H1 (cell line): ENCODE results near the gene WFDC1. TPM values are rescaled to one million over a fixed set of nuclear protein-coding genes. Genes with fewer than 3 reads are reported as not detected.

Experiments
- CTCF ChIA-PET: fragments of 300-600 bp; sonication (Branson Sonifier 250); formaldehyde crosslinking; loops from one replicate; lab custom pipeline; 2021; ENCODE audit not compliant: partially characterized antibody; lab: Charles Lee
- POLR2A ChIA-PET: fragments of 300-600 bp; sonication (Branson Sonifier 250); formaldehyde crosslinking; loops from one replicate; lab custom pipeline; 2021; ENCODE audit warnings: inconsistent platforms; ENCODE audit not compliant: partially characterized antibody; lab: Charles Lee
- DNase-seq, 2 experiments: peaks; one replicate each; pipeline versions ENCODE4 v3.0.0 to v3.0.0-alpha.2; 2010 to 2022; ENCODE audit warnings: low spot score in 2 of 2, low read depth in 1 of 2, mixed read lengths in 1 of 2
- FAIRE-seq: peaks from 2 replicates; lab custom pipeline; 2011; peaks lifted over from hg19 to GRCh38; lab: Jason Lieb, UNC
- H2AFZ ChIP-seq: 2 replicates; pipeline ENCODE4 v1.8.1; 2012; ENCODE audit warnings: low read length, inconsistent platforms
- H2AK5ac ChIP-seq: 2 replicates; pipeline ENCODE4 v1.6.1; 2013; ENCODE audit warnings: low read depth, low read length
- H2BK120ac ChIP-seq: replicated peaks from 2 replicates; pipeline ENCODE3; 2013; ENCODE audit warnings: low read depth, low read length, inconsistent platforms
- H2BK12ac ChIP-seq: 2 replicates; pipeline ENCODE4 v1.6.1; 2013; ENCODE audit warnings: low read depth, low read length
- H2BK15ac ChIP-seq: 2 replicates; pipeline ENCODE4 v1.6.1; 2013; ENCODE audit warnings: low read length
- H2BK20ac ChIP-seq: 2 replicates; pipeline ENCODE4 v1.6.1; 2013; ENCODE audit warnings: low read length
- H2BK5ac ChIP-seq: 2 replicates; pipeline ENCODE4 v1.6.1; 2013; ENCODE audit warnings: low read depth, low read length
- H3K14ac ChIP-seq: 2 replicates; pipeline ENCODE4 v1.6.1; 2013; ENCODE audit warnings: inconsistent platforms; ENCODE audit not compliant: insufficient read length
- H3K18ac ChIP-seq: 2 replicates; pipeline ENCODE4 v1.6.1; 2013; ENCODE audit warnings: low read length; ENCODE audit errors: extremely low read depth
- H3K23ac ChIP-seq: 2 replicates; pipeline ENCODE4 v1.6.1; 2013; ENCODE audit warnings: inconsistent platforms; ENCODE audit not compliant: insufficient read length
- H3K23me2 ChIP-seq: 2 replicates; pipeline ENCODE4 v1.6.1; 2013; ENCODE audit warnings: low read depth, low read length
- H3K27ac ChIP-seq: 2 replicates; pipeline ENCODE4 v1.6.1; 2011; ENCODE audit warnings: low read depth, low read length, inconsistent platforms
- H3K27me3 ChIP-seq, 4 experiments: replicated peaks in 1 of 4; 1 replicate in 1 of 4; 2 replicates in 3 of 4; pipeline versions ENCODE4 v1.6.1 to v1.8.1; 2011 to 2013; ENCODE audit warnings: low read length in 3 of 4, mild to moderate bottlenecking in 3 of 4, inconsistent platforms in 2 of 4, mixed read lengths in 2 of 4, moderate library complexity in 1 of 4; ENCODE audit not compliant: control insufficient read depth in 3 of 4, insufficient read depth in 3 of 4; ENCODE audit errors: extremely low read depth in 1 of 4
- H3K36me3 ChIP-seq, 4 experiments: 2 replicates each; pipeline versions ENCODE4 v1.6.1 to v1.8.1; 2011 to 2013; ENCODE audit warnings: mild to moderate bottlenecking in 4 of 4, low read length in 3 of 4, moderate library complexity in 2 of 4, control low read depth in 1 of 4, inconsistent platforms in 1 of 4; ENCODE audit not compliant: insufficient read depth in 4 of 4, control insufficient read depth in 2 of 4
- H3K4ac ChIP-seq: replicated peaks from 2 replicates; pipeline ENCODE3; 2013; ENCODE audit warnings: low read length, low read depth, mixed read lengths, inconsistent platforms; ENCODE audit not compliant: insufficient read length
- H3K4me1 ChIP-seq, 4 experiments: replicated peaks in 1 of 4; 1 replicate in 1 of 4; 2 replicates in 3 of 4; pipeline versions ENCODE4 v1.6.1 to v1.8.1; 2011 to 2013; ENCODE audit warnings: low read length in 3 of 4, inconsistent platforms in 2 of 4, mixed read lengths in 1 of 4; ENCODE audit not compliant: insufficient read depth in 4 of 4, control insufficient read depth in 3 of 4
- H3K4me2 ChIP-seq, 2 experiments: 2 replicates each; pipeline versions ENCODE4 v1.6.1 to v1.8.1; 2011 to 2013; ENCODE audit warnings: low read depth in 2 of 2, low read length in 2 of 2, control low read depth in 1 of 2, inconsistent platforms in 1 of 2, mild to moderate bottlenecking in 1 of 2; ENCODE audit not compliant: insufficient read depth in 1 of 2
- H3K4me3 ChIP-seq, 4 experiments: fragments of 200-600, 300-600 bp in 1 of 4; sonication (generic), shearing (Covaris generic), sonication (Bioruptor Twin) in 1 of 4; 2 replicates each; pipeline versions ENCODE4 v1.5.1 to v1.8.1; 2011 to 2016; ENCODE audit warnings: low read length in 4 of 4, low read depth in 3 of 4, control low read depth in 2 of 4, inconsistent platforms in 2 of 4, mild to moderate bottlenecking in 2 of 4, mixed read lengths in 1 of 4, moderate library complexity in 1 of 4; ENCODE audit not compliant: insufficient read depth in 2 of 4; ENCODE audit errors: extremely low read depth in 1 of 4
- H3K56ac ChIP-seq: replicated peaks from 2 replicates; pipeline ENCODE3; 2013; ENCODE audit warnings: low read depth, mild to moderate bottlenecking, mixed read lengths, low read length, inconsistent platforms; ENCODE audit not compliant: insufficient read length
- H3K79me1 ChIP-seq: 2 replicates; pipeline ENCODE4 v1.6.1; 2013; ENCODE audit warnings: low read depth, low read length, control low read depth
- H3K79me2 ChIP-seq, 2 experiments: 2 replicates each; pipeline versions ENCODE4 v1.6.1 to v1.8.1; 2012 to 2013; ENCODE audit warnings: low read length in 2 of 2, mild to moderate bottlenecking in 2 of 2, inconsistent platforms in 1 of 2; ENCODE audit not compliant: insufficient read depth in 2 of 2, control insufficient read depth in 1 of 2
- H3K9ac ChIP-seq, 4 experiments: replicated peaks in 1 of 4; 1 replicate in 1 of 4; 2 replicates in 3 of 4; pipeline versions ENCODE4 v1.6.1 to v1.8.1; 2011 to 2013; ENCODE audit warnings: low read depth in 3 of 4, low read length in 3 of 4, control low read depth in 2 of 4, mild to moderate bottlenecking in 2 of 4, moderate library complexity in 2 of 4, inconsistent platforms in 1 of 4; ENCODE audit errors: extremely low read depth in 1 of 4
- H3K9me3 ChIP-seq, 2 experiments: 2 replicates each; pipeline versions ENCODE4 v1.6.1 to v1.8.1; 2012 to 2013; ENCODE audit warnings: mild to moderate bottlenecking in 2 of 2, moderate library complexity in 2 of 2, control low read depth in 1 of 2, inconsistent platforms in 1 of 2, low read depth in 1 of 2, low read length in 1 of 2, mixed read lengths in 1 of 2; ENCODE audit not compliant: insufficient read depth in 2 of 2
- H4K20me1 ChIP-seq, 2 experiments: replicated peaks in 1 of 2; 2 replicates each; pipeline versions ENCODE3 to v1.8.1; 2011 to 2013; ENCODE audit warnings: inconsistent platforms in 2 of 2, low read length in 2 of 2, mild to moderate bottlenecking in 1 of 2; ENCODE audit not compliant: insufficient read depth in 2 of 2, control insufficient read depth in 1 of 2
- H4K5ac ChIP-seq: 2 replicates; pipeline ENCODE4 v1.6.1; 2013; ENCODE audit warnings: low read length, low read depth, mixed read lengths, inconsistent platforms; ENCODE audit not compliant: insufficient read length
- H4K8ac ChIP-seq: 2 replicates; pipeline ENCODE4 v1.8.0; 2013; ENCODE audit warnings: mild to moderate bottlenecking, moderate library complexity, low read length, inconsistent platforms; ENCODE audit not compliant: insufficient read depth; ENCODE audit errors: extremely low read depth
- H4K91ac ChIP-seq: replicated peaks from 2 replicates; pipeline ENCODE3; 2013; ENCODE audit warnings: low read length, mixed read lengths, inconsistent platforms; ENCODE audit not compliant: insufficient read length
- HDAC6 ChIP-seq: IDR thresholded peaks from one replicate; pipeline ENCODE4 v1.7.1; 2012; ENCODE audit warnings: low read depth, mild to moderate bottlenecking, inconsistent platforms, low read length, moderate library complexity
- KDM1A ChIP-seq: fragments of 200-600, 300-600 bp; sonication (generic); IDR thresholded peaks from 2 replicates; pipeline ENCODE4 v1.7.1; 2016; ENCODE audit warnings: mild to moderate bottlenecking, low read length, borderline replicate concordance
- ZNF274 ChIP-seq: IDR thresholded peaks from 2 replicates; pipeline ENCODE4 v1.7.0; 2012; ENCODE audit warnings: low read length, borderline replicate concordance; ENCODE audit errors: extremely low read depth
- WGBS, 2 experiments: shearing (Covaris generic) in 1 of 2; methylation state at CpG; one replicate each; pipeline versions ENCODE4 v1.1.6 to v1.1.7; 2013 to 2015; ENCODE audit warnings: low lambda C conversion rate in 2 of 2, mixed read lengths in 2 of 2, inconsistent platforms in 1 of 2, low coverage in 1 of 2, missing lambda C conversion rate in 1 of 2; ENCODE audit not compliant: insufficient replicate concordance in 2 of 2, insufficient coverage in 1 of 2, insufficient read length in 1 of 2; ENCODE audit errors: extremely low coverage in 1 of 2, missing lambda C conversion rate in 1 of 2; 5-methylcytosine and 5-hydroxymethylcytosine counted together
- polyA plus RNA-seq, 7 experiments: library from polyadenylated mRNA; depleted of rRNA in 3 of 7; stranded (reverse) in 5 of 7; unstranded in 2 of 7; fragments of >200 nt in 5 of 7; fragments of 200-250 nt in 2 of 7; gene quantifications; 1 replicate in 5 of 7; 2 replicates in 1 of 7; 4 replicates in 1 of 7; pipeline versions ENCODE4 v1.2.1 to v1.2.3, GENCODE V29; 2011 to 2013; ENCODE audit warnings: missing spikeins in 2 of 7, mixed read lengths in 2 of 7
- total RNA-seq: library from RNA; stranded (reverse); fragmentation: NEBNext Ultra II Directional; extraction: Animal tissue kit (Norgen Biotek cat#: 25700); gene quantifications from 2 replicates; pipeline ENCODE4 v1.2.1, GENCODE V29; 2021

WFDC1 gene
- total and polyA plus RNA-seq, 2 of the 8 experiments (the other 6 are each of a cell fraction or from before 2014, with no cell fraction given) = 0.70 to 1.1 TPM

GRCh38 chr16:84262939-84263338 lies 31.7 kb upstream of the WFDC1 start:
- 80% methylated on average over 3 of the region's 3 CpGs; no CpG with 5 or more reads in 1 of the 2 experiments for WGBS, 2 experiments

More at GRCh38 chr16:84262939-84263338, 31.7 kb upstream of the WFDC1 start:
- no peak overlapping the region for H3K4me3 ChIP-seq
- H3K36me3 ChIP-seq = no peaks in the 10 kb centered on the region
- H2AFZ ChIP-seq = no peak overlapping the region
- no peaks in the 10 kb centered on the region for H4K20me1 ChIP-seq
- no peak overlapping the region for H3K4me2 ChIP-seq
- no peaks in the 10 kb centered on the region for H3K27me3 ChIP-seq
- no peak overlapping the region for H4K91ac ChIP-seq
- peaks cover 0 to 2% (median 0%) of the 10 kb centered on the region in 4 experiments; a peak in 2 of 7 replicates for H3K4me1 ChIP-seq
- H2BK20ac ChIP-seq = no peak overlapping the region
- H3K79me1 ChIP-seq = no peaks in the 10 kb centered on the region
- H3K23ac ChIP-seq = no peak overlapping the region
- POLR2A ChIA-PET = interaction anchor here (1.1 kb wide), 1 partner anchor 106 kb away, joined by 3 read pairs; the partner anchor contains the start of gene ATP2C2
- H2AK5ac ChIP-seq = no peak overlapping the region
- H3K9me3 ChIP-seq = no peaks in the 10 kb centered on the region
- H3K56ac ChIP-seq = no peak overlapping the region
- no peak overlapping the region for H3K18ac ChIP-seq
- no peak overlapping the region for H2BK12ac ChIP-seq
- no peaks in the 10 kb centered on the region for H3K79me2 ChIP-seq
- H4K8ac ChIP-seq = no peak overlapping the region
- no peak overlapping the region for H2BK5ac ChIP-seq
- no peak overlapping the region for H4K5ac ChIP-seq
- no peak overlapping the region for H3K14ac ChIP-seq
- FAIRE-seq (no peak), DNase-seq (no peak)
- 0 out of 2 replicates have a peak, but pooled peaks cover 2% of the 10 kb centered on the region for H3K23me2 ChIP-seq
- CTCF ChIA-PET = interaction anchor here (1.1 to 4.6 kb wide), 6 partner anchors 14 to 45 kb away, joined by 3 to 26 read pairs (median 4); no protein-coding TSS in a partner anchor
- no peak overlapping the region for H3K9ac ChIP-seq
- H3K4ac ChIP-seq = no peak overlapping the region
- TF ChIP-seq KDM1A = peak; percentile 79
- TF ChIP-seq ZNF274 = no peak
- no peak for TF ChIP-seq HDAC6
- H2BK120ac ChIP-seq = no peak overlapping the region
- no peak overlapping the region for H2BK15ac ChIP-seq
- no peak overlapping the region for H3K27ac ChIP-seq
